CD4-positive, alpha-beta T cell treated with Interleukin-15 for 4 hours (primary cell): Measurements from ENCODE around the gene YTHDC2.

Source experiments
- DNase-seq: peaks from one replicate; pipeline ENCODE4 v3.0.0-alpha.2; 2020; ENCODE audit warnings: low spot score

The YTHDC2 gene

GRCh38 chr5:113520429-113520828 is 6.9 kb downstream of the YTHDC2 start:
- DNase-seq, result no peak

- no peak for DNase-seq
Observed at GRCh38 chr5:113520899-113521298, 7.4 kb downstream of the YTHDC2 start.

- no peak for DNase-seq
Observed at GRCh38 chr5:113523168-113523567, 9.7 kb downstream of the YTHDC2 start.

GRCh38 chr5:113524927-113525326 is 11.4 kb downstream of the YTHDC2 start:
- DNase-seq, result peak; percentile 39

GRCh38 chr5:113526421-113526820 is 12.9 kb downstream of the YTHDC2 start:
- no peak for DNase-seq

GRCh38 chr5:113527746-113528145 is 14.3 kb downstream of the YTHDC2 start:
- DNase-seq, result no peak

- no peak for DNase-seq
Observed at GRCh38 chr5:113531481-113532159, 18.1 kb downstream of the YTHDC2 start.

GRCh38 chr5:113538313-113538712 is 24.8 kb downstream of the YTHDC2 start:
- no peak for DNase-seq

GRCh38 chr5:113546703-113547183 is 33.2 kb downstream of the YTHDC2 start:
- DNase-seq, result no peak

- no peak for DNase-seq
Observed at GRCh38 chr5:113548396-113548795, 34.9 kb downstream of the YTHDC2 start.

GRCh38 chr5:113552137-113552536 is 38.6 kb downstream of the YTHDC2 start:
- no peak for DNase-seq

- DNase-seq, result no peak
Observed at GRCh38 chr5:113552620-113553019, 39.1 kb downstream of the YTHDC2 start.

- no peak for DNase-seq
Observed at GRCh38 chr5:113562828-113563400, 49.4 kb downstream of the YTHDC2 start.

- DNase-seq, result no peak
Observed at GRCh38 chr5:113569396-113569795, 55.9 kb downstream of the YTHDC2 start.

- DNase-seq, result no peak
Observed at GRCh38 chr5:113572716-113573115, 59.2 kb downstream of the YTHDC2 start.

- DNase-seq, result no peak
Observed at GRCh38 chr5:113574417-113574816, 60.9 kb downstream of the YTHDC2 start.

GRCh38 chr5:113575074-113575473 is 61.6 kb downstream of the YTHDC2 start:
- no peak for DNase-seq

GRCh38 chr5:113578091-113578490 is 64.6 kb downstream of the YTHDC2 start:
- DNase-seq, result no peak

- no peak for DNase-seq
Observed at GRCh38 chr5:113581388-113581787, 67.9 kb downstream of the YTHDC2 start.

GRCh38 chr5:113598150-113598549 is 84.7 kb downstream of the YTHDC2 start:
- no peak for DNase-seq

- no peak for DNase-seq
Observed at GRCh38 chr5:113598926-113599325, 85.4 kb downstream of the YTHDC2 start.

- no peak for DNase-seq
Observed at GRCh38 chr5:113600255-113600905, 86.9 kb downstream of the YTHDC2 start.

- DNase-seq, result no peak
Observed at GRCh38 chr5:113601423-113601822, 87.9 kb downstream of the YTHDC2 start.
